GM19239 (cell line): Measurements from ENCODE around the gene HLA-E.

Experiments used
- DNase-seq: peaks from one replicate; pipeline ENCODE4 v3.0.0; 2011; ENCODE audit warnings: low spot score; ENCODE audit not compliant: insufficient read length
- FAIRE-seq: peaks from 2 replicates; lab custom pipeline; 2011; peaks lifted over from hg19 to GRCh38; lab: Jason Lieb, UNC

The HLA-E gene

DNA sequence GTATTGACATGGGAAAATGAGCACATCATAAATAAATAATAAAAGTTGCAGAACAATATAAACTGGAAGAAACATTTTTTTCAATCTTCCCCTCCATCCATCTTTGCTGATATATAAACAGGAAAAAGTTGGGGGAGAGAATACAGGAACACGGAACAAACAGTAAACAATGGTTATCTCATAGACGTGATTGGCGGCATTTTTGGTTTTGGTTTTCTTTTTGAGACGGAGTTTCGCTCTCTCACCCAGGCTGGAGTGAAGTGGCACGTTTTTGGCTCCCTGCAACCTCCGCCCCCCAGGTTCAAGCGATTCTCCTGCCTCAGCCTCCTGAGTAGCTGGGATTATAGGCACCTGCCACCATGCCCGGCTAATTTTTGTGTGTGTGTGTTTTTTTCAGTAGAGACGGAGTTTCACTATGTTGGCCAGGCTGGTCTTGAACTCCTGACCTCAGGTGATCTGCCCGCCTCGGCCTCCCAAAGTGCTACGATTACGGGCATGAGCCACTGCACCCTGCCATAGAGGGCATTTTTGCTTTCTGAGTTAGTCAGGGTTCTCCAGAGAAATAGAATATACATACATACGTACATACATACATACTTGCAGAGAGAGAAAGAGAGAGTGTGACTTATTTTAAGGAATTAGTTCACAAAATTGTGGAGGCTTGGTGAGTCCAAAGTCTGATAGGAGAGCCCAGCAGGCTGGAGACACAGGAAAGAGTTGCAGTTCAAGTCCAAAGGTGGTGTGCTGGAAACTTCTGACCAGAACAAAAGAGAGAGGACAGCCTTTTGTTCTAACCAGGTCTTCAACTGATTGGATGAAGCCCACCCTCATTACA, 44.4 kb downstream of the HLA-E start:
- FAIRE-seq: no peak
- no peak for DNase-seq

DNA sequence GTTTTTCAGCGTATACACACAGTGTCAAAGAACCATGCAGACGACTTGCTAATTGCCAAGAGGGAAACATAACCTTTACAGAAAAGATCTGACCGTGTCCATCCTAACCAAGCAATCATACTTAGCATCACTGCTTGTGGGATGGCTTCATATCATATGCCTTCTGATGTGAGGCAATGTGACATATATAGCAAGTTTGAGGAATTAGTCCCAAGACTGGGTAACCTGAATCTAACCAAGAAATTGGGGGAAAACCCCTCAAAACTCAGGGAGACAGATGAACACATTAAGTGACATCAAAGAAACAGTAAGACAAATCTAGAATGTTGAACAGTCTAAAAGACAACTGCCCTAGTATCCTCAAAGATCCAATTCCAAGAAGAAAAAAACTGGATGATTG, 48.6 kb downstream of the HLA-E start:
- DNase-seq (no peak), FAIRE-seq (no peak)

DNA sequence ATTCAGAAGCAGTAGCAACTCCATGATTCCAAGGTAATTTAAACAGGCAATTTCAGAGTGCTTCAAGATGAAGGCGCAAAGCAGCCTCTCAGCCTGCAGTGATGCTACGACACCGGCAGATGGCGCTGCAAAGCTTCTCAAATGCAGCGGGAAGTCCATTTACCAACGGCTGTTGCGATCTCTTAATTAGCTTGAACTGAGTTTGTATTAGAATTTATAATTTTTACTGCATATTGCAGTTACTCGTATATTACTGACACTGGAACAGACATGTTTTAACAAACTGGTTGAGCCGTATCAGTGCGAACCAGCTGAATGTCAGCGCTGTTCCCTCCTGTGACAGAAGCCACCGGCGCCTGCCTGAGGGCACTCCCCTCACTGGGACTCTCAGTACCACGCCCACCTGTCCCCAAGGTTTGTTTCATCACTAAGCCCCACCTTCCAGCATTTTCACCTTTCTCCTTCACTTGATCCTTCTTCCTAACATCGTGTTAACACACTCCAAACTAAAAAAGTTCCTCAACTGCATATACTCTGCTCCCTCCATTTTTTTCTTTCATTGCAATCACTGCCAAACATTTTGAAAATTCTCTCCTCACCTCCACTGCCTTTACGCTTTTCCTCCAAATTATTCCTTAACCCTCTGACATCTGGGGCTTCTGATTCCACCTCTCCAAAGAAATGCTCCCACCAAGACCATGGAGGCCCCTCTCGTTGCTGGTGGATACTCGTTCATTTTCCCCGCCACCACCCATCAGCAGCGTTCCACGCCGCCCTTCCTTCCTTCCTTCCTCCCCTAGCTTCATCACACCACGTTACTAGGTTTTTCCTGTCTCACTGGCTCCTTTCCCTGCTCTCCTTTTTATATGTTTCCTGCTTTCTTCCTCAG, 52.5 kb downstream of the HLA-E start:
- DNase-seq (peak; percentile 52), FAIRE-seq (peak; percentile 97)

DNA sequence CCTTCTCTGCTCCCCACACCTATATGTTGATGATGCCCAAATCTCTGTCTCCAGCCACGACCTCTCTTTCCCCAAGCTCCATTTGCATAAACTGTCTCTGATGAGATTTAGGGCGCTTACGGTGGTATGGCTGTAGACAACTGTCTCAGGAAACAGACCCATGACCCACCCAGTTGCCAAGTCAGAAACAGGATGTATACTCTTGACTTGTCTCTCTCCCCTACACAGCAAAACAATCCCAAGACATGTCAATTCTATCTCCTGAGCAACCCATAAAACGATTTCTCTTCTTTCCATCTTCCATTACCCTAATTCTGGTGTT, 53.1 kb downstream of the HLA-E start:
- DNase-seq (no peak), FAIRE-seq (no peak)

DNA sequence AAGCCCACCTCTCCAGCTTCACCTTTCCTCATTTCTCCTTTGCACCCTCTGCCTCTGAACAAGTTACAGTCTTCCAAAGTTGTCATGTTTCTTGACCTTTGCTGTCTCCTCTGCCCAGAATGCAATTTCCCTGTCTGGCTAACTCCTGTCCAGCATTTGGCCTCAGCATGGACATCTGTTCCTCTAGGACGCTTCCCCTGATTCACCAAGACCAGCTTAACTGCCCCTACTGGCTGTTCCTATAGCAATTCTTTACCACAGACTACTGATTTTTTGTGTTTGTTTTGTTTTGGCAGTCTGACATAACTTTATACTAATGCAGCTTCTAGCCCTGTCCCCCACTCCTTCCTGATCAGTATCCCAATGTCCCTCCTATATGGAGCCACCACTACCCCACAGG, 53.6 kb downstream of the HLA-E start:
- DNase-seq (no peak), FAIRE-seq (no peak)
